ENCODE data around the gene CAPN14. TPM values are rescaled to one million over a fixed set of nuclear protein-coding genes. Genes with fewer than 3 reads are reported as not detected.

The CAPN14 gene
- total and polyA plus RNA-seq, 10 donors = 0.26 to 2.7 (median 0.92) TPM

DNA sequence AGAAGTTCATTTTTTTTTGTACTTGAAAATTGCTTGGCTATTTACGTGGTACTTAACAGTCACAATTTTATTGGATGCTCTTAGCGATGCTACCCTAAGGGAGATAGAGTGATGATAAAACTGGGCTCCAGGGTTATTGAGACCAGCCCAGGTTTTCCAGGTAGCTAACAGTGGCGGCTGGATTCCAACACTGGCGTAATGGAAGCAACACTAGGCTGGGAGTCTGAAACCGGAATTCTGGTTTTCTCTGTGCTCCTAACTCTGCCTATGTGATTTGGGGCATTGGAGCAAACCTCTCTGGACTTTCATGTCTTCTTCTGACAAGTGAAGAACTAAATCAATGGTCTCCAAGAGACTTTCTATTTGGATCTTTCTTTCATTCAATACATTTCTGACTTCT, 69.7 kb downstream of the CAPN14 start:
- no peak overlapping the region for H3K4me3 ChIP-seq
- H3K27me3 ChIP-seq (replicated peaks in 1 of 7) = no peaks in the 10 kb centered on the region
- H3K36me3 ChIP-seq = no peaks in the 10 kb centered on the region
- peaks cover 0 to 13% (median 1%) of the 10 kb centered on the region in 8 donors for H3K9me3 ChIP-seq
- TF ChIP-seq POLR2A (IDR thresholded peaks at IDR 0.05) = no peak
- TF ChIP-seq POLR2AphosphoS5 (IDR thresholded peaks at IDR 0.05) = no peak
- TF ChIP-seq, protein P1, sequence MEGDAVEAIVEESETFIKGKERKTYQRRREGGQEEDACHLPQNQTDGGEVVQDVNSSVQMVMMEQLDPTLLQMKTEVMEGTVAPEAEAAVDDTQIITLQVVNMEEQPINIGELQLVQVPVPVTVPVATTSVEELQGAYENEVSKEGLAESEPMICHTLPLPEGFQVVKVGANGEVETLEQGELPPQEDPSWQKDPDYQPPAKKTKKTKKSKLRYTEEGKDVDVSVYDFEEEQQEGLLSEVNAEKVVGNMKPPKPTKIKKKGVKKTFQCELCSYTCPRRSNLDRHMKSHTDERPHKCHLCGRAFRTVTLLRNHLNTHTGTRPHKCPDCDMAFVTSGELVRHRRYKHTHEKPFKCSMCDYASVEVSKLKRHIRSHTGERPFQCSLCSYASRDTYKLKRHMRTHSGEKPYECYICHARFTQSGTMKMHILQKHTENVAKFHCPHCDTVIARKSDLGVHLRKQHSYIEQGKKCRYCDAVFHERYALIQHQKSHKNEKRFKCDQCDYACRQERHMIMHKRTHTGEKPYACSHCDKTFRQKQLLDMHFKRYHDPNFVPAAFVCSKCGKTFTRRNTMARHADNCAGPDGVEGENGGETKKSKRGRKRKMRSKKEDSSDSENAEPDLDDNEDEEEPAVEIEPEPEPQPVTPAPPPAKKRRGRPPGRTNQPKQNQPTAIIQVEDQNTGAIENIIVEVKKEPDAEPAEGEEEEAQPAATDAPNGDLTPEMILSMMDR (IDR thresholded peaks at IDR 0.05 in 8 of 11, conservative IDR thresholded peaks at IDR 0.05 in 3 of 11) = no peak
- intact Hi-C loops (cut with DNase I; ENCODE audit: low total_unique reads) = no loop called here
- DNase-seq = no peak
- WGBS, 5 donors = 84 to 95% (median 91%) methylated on average over 5 of the region's 5 CpGs
- no peaks in the 10 kb centered on the region for H3K4me1 ChIP-seq
- no peak overlapping the region for H3K27ac ChIP-seq

DNA sequence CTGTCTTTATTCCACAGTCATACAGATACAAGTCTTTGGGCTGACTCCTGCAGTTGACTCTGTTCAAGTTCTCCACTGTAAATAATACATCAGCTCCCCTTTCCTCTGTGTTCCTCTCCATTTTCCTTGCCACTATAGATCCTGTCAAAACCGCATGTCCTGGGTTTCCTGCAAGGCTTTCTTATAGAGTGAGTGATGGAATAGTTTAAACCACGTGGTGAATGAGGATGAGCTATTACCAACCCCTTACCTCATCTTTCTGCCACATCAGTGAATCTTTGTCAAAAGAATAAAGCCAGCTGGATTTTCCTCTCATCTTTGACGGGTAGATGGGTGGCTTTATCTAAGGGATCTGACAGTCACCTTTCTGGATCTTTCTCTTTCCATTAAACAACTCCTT, 75.2 kb downstream of the CAPN14 start:
- no peak for TF ChIP-seq POLR2AphosphoS5 (IDR thresholded peaks at IDR 0.05)
- TF ChIP-seq POLR2A (IDR thresholded peaks at IDR 0.05) = no peak
- TF ChIP-seq, protein P1 (IDR thresholded peaks at IDR 0.05 in 8 of 11, conservative IDR thresholded peaks at IDR 0.05 in 3 of 11) = no peak
- Histone ChIP-seq H3K27me3 (replicated peaks in 1 of 7) (peaks cover 0 to 31% (median 19%) of the 10 kb centered on the region in 7 donors), H3K27ac (no peak overlapping the region), H3K36me3 (no peaks in the 10 kb centered on the region), H3K4me3 (no peak overlapping the region), H3K4me1 (peaks cover 8 to 21% (median 19%) of the 10 kb centered on the region in 6 donors), H3K9me3 (no peaks in the 10 kb centered on the region)
- intact Hi-C loops (cut with DNase I; ENCODE audit: low total_unique reads) = no loop called here
- WGBS, 5 donors = 60 to 74% (median 66%) methylated on average over 3 of the region's 3 CpGs
- no peak for DNase-seq

DNA sequence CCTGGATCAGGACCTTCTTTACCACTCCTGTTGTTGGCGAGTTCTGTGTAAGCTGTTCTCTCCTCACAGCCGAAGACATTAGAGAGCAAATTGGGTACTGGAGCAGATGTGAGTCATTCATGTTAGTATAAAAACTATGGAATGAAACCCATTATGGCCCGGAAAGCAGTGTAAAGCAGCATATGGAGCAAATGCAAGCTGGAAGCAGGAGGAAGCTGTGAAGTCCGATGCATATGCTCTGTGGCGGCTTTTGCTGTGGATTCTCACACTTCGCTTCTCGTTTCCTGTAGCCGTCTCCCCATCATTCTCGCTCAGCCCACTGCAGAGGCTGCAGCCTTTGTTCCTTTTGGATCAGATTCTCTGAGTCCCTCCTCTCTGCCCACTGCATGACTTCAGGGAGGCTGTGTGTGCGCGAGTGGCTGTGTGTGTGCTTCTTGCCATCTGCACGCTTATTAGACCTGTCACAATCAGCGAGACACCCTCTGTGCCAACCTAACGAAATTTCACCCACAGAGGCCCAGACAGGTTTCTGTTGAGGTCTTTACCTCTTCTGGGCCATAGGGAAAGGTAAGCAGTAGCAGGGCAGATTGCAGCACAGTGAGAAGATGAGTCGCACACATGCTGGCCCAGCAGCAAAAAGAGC, 75.8 kb downstream of the CAPN14 start:
- TF ChIP-seq, protein P1 (IDR thresholded peaks at IDR 0.05 in 8 of 11, conservative IDR thresholded peaks at IDR 0.05 in 3 of 11) = no peak
- TF ChIP-seq POLR2AphosphoS5 (IDR thresholded peaks at IDR 0.05) = no peak
- no peak for TF ChIP-seq POLR2A (IDR thresholded peaks at IDR 0.05)
- H3K4me3 ChIP-seq = no peak overlapping the region
- peaks cover 10 to 26% (median 24%) of the 10 kb centered on the region in 6 donors for H3K4me1 ChIP-seq
- WGBS, 5 donors = 88 to 94% (median 90%) methylated on average over 15 of the region's 15 CpGs
- peaks cover 0 to 37% (median 22%) of the 10 kb centered on the region in 7 donors for H3K27me3 ChIP-seq (replicated peaks in 1 of 7)
- H3K27ac ChIP-seq = no peak overlapping the region
- H3K36me3 ChIP-seq = no peaks in the 10 kb centered on the region
- no peak for DNase-seq
- no peaks in the 10 kb centered on the region for H3K9me3 ChIP-seq
- intact Hi-C loops (cut with DNase I; ENCODE audit: low total_unique reads) = no loop called here

DNA sequence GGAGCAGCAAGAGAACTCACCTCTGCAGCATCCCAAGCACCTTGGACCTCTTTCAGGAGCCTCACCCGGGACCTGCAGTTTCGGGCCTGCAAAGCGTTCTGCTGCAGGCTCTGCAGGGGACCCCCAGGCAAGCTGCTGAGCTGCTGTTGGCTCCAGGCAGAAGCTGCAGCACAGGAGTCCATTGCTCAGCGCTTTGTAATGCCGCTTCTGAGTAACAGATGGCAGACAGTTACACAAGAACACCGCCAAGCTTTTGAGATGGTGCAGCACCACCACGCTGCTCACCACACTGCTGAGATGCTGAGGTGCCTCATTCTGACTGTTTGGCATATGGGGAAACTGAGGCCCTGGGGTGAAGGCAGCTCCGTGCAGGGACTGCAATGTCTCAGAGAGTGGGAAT, 77.2 kb downstream of the CAPN14 start:
- Histone ChIP-seq H3K27ac (no peak overlapping the region), H3K9me3 (no peaks in the 10 kb centered on the region), H3K36me3 (no peaks in the 10 kb centered on the region), H3K4me3 (no peak overlapping the region), H3K4me1 (peaks cover 10 to 37% (median 26%) of the 10 kb centered on the region in 6 donors), H3K27me3 (replicated peaks in 1 of 7) (peaks cover 0 to 51% (median 22%) of the 10 kb centered on the region in 7 donors)
- DNase-seq = no peak
- WGBS, 5 donors = 86 to 94% (median 90%) methylated on average over 4 to 8 of the region's 8 CpGs
- TF ChIP-seq POLR2A (IDR thresholded peaks at IDR 0.05) = no peak
- TF ChIP-seq, protein P1 (IDR thresholded peaks at IDR 0.05 in 8 of 11, conservative IDR thresholded peaks at IDR 0.05 in 3 of 11) = no peak
- TF ChIP-seq POLR2AphosphoS5 (IDR thresholded peaks at IDR 0.05) = no peak
- intact Hi-C loops (cut with DNase I; ENCODE audit: low total_unique reads) = no loop called here
